NCI-H1930 (cell line): ENCODE measurements around the gene OR4B1.

ENCODE experiments used
- DNase-seq, 2 experiments: peaks; one replicate each; lab custom pipeline; 2025; lab: John Stamatoyannopoulos, UW

OR4B1 gene

GRCh38 chr11:48261600-48261999, 45.0 kb downstream of the OR4B1 start:
- no peak for DNase-seq

- DNase-seq = no peak
Observed at GRCh38 chr11:48263423-48263911, 46.9 kb downstream of the OR4B1 start, which contains the start of gene OR4X1. Gene OR4X1 (plus strand): TSS chr11:48263861. CDS start chr11:48263861, 0 bp downstream.
